ENCODE results near the gene RIC3.

DNA sequence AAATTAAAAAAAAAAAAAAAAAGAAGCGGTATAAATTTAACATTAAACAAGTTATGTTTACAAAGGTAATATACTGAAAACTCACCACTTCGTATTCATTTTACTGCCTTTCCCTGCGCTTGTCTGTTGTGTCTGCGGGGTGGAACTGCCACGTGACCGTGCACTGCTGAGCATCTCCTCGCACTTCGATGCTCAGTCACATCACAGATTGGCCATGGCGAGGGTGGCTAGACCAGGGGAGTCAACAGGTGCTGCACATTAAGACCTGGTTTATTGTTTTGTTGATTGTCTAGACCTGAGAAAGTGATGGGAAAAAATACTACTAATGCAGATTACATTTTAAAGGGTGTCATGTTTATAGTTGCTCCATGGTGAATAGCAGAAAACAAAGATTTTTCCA lies 110.6 kb downstream of the RIC3 start:
- TF ChIP-seq POLR2A (IDR thresholded peaks at IDR 0.05), result no peak
- TF ChIP-seq, protein P1, sequence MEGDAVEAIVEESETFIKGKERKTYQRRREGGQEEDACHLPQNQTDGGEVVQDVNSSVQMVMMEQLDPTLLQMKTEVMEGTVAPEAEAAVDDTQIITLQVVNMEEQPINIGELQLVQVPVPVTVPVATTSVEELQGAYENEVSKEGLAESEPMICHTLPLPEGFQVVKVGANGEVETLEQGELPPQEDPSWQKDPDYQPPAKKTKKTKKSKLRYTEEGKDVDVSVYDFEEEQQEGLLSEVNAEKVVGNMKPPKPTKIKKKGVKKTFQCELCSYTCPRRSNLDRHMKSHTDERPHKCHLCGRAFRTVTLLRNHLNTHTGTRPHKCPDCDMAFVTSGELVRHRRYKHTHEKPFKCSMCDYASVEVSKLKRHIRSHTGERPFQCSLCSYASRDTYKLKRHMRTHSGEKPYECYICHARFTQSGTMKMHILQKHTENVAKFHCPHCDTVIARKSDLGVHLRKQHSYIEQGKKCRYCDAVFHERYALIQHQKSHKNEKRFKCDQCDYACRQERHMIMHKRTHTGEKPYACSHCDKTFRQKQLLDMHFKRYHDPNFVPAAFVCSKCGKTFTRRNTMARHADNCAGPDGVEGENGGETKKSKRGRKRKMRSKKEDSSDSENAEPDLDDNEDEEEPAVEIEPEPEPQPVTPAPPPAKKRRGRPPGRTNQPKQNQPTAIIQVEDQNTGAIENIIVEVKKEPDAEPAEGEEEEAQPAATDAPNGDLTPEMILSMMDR (IDR thresholded peaks at IDR 0.05), result no peak
